Measurements from ENCODE around the gene MBNL2.

MBNL2 gene

GRCh38 chr13:97211300-97211699 is 10.8 kb upstream of the MBNL2 start:
- DNase-seq (ENCODE audit: low spot score): no peak

GRCh38 chr13:97212004-97212403 is 10.1 kb upstream of the MBNL2 start:
- DNase-seq (ENCODE audit: low spot score): peak; percentile 82

GRCh38 chr13:97212601-97213040 is 9.5 kb upstream of the MBNL2 start:
- DNase-seq (ENCODE audit: low spot score): peak; percentile 61

- no peak for DNase-seq (ENCODE audit: low spot score)
Measured at GRCh38 chr13:97214921-97215320, 7.2 kb upstream of the MBNL2 start.

- DNase-seq (ENCODE audit: low spot score): no peak
Measured at GRCh38 chr13:97215325-97215724, 6.8 kb upstream of the MBNL2 start.

- no peak for DNase-seq (ENCODE audit: low spot score)
Measured at GRCh38 chr13:97219226-97219625, 2.9 kb upstream of the MBNL2 start.

- DNase-seq (ENCODE audit: low spot score): no peak
Measured at GRCh38 chr13:97220151-97220900, 1.8 kb upstream of the MBNL2 start.

- peak; percentile 61 for DNase-seq (ENCODE audit: low spot score)
Measured at GRCh38 chr13:97221046-97221445, 1.1 kb upstream of the MBNL2 start.

GRCh38 chr13:97221466-97221865 is 667 bp upstream of the MBNL2 start:
- no peak for DNase-seq (ENCODE audit: low spot score)

- DNase-seq (ENCODE audit: low spot score): no peak
Measured at GRCh38 chr13:97223037-97223710, 1.0 kb downstream of the MBNL2 start.

GRCh38 chr13:97223711-97224541 is 1.8 kb downstream of the MBNL2 start:
- DNase-seq (ENCODE audit: low spot score): no peak

GRCh38 chr13:97224544-97225300 is 2.6 kb downstream of the MBNL2 start:
- DNase-seq (ENCODE audit: low spot score): no peak

GRCh38 chr13:97225533-97225932 is 3.4 kb downstream of the MBNL2 start:
- no peak for DNase-seq (ENCODE audit: low spot score)

- DNase-seq (ENCODE audit: low spot score): no peak
Measured at GRCh38 chr13:97226013-97226412, 3.9 kb downstream of the MBNL2 start.

GRCh38 chr13:97226788-97227627 is 4.9 kb downstream of the MBNL2 start:
- DNase-seq (ENCODE audit: low spot score): no peak

- no peak for DNase-seq (ENCODE audit: low spot score)
Measured at GRCh38 chr13:97228850-97229521, 6.9 kb downstream of the MBNL2 start.

GRCh38 chr13:97229699-97230098 is 7.6 kb downstream of the MBNL2 start:
- no peak for DNase-seq (ENCODE audit: low spot score)

GRCh38 chr13:97231118-97231828 is 9.1 kb downstream of the MBNL2 start:
- no peak for DNase-seq (ENCODE audit: low spot score)

GRCh38 chr13:97231829-97232196 is 9.7 kb downstream of the MBNL2 start:
- no peak for DNase-seq (ENCODE audit: low spot score)

GRCh38 chr13:97233499-97233898 is 11.4 kb downstream of the MBNL2 start:
- no peak for DNase-seq (ENCODE audit: low spot score)

All from COLO829 (cell line).